ENCODE measurements around the gene KRT26.

- TF ChIP-seq CTCF (conservative IDR thresholded peaks at IDR 0.05 in 1 of 2, IDR thresholded peaks at IDR 0.05 in 1 of 2; ENCODE audit: low read depth in 1 of 2, low read length in 2 of 2) (no peak), EZH2 (IDR thresholded peaks at IDR 0.05; ENCODE audit: low read length, missing control alignments) (no peak)
These were observed 41.0 kb downstream of the KRT26 start for GRCh38 chr17:40730970-40731369.

Measured in fibroblast of lung (primary cell).